HCT116 (cell line): ENCODE data around the gene OR13C4. TPM values are rescaled to one million over a fixed set of nuclear protein-coding genes. Genes with fewer than 3 reads are reported as not detected.

Experiments
- ATAC-seq: fragments of 200-7000 bp; cut with Tn5 transposase; 2 replicates; pipeline ENCODE4 v1.9.1; 2020; ENCODE audit warnings: mild to moderate bottlenecking, moderate library complexity
- BruUV-seq: library from RNA; stranded (reverse); fragments of 400-500 nt; replicated peaks from 2 replicates; lab custom pipeline; 2021; lab: Mats Ljungman, UMichigan
- CTCF ChIA-PET: fragments of 300-600 bp; sonication (Branson Sonifier 250); formaldehyde crosslinking; loops from one replicate; lab custom pipeline; 2021; ENCODE audit warnings: antibody characterized with exemption; lab: Charles Lee
- POLR2A ChIA-PET: fragments of 300-600, 350-600 bp; sonication (Branson Sonifier 250); formaldehyde crosslinking; loops from one replicate; lab custom pipeline; 2021; ENCODE audit warnings: antibody characterized with exemption; lab: Charles Lee
- RAD21 ChIA-PET, 2 experiments: fragments of 300-600 bp; sonication (Branson Sonifier 250); formaldehyde crosslinking; loops; one replicate each; lab custom pipeline; 2023; ENCODE audit warnings: low total read pairs in 2 of 2; ENCODE audit not compliant: uncharacterized antibody in 2 of 2, unreplicated experiment in 2 of 2, low non-redundant PET in 1 of 2; lab: Charles Lee
- DNase-seq: peaks from one replicate; pipeline ENCODE4 v3.0.0-alpha.2; 2010; ENCODE audit warnings: low read depth, low spot score
- H2AFZ ChIP-seq: fragments of 200-600 bp; shearing (Covaris generic), sonication (generic); 2 replicates; pipeline ENCODE4 v1.6.1; 2017; ENCODE audit warnings: low read depth, mixed run types, mixed read lengths, antibody characterized with exemption, low read length; ENCODE audit not compliant: poor library complexity, severe bottlenecking
- H3K27ac ChIP-seq: 2 replicates; pipeline ENCODE4 v1.5.1; 2012; ENCODE audit warnings: low read depth, low read length
- H3K27me3 ChIP-seq: fragments of 200-600 bp; sonication (generic); 2 replicates; pipeline ENCODE4 v1.6.1; 2016; ENCODE audit warnings: mixed run types, low read length, mixed read lengths; ENCODE audit not compliant: insufficient read depth
- H3K36me3 ChIP-seq, 2 experiments: fragments of 200-500 bp in 1 of 2; fragments of 200-600 bp in 1 of 2; sonication (Bioruptor generic) in 1 of 2; sonication (generic) in 1 of 2; 2 replicates each; pipeline versions ENCODE4 v1.5.1 to v1.6.1; 2014 to 2016; ENCODE audit warnings: low read length in 2 of 2, inconsistent platforms in 1 of 2, mixed read lengths in 1 of 2, mixed run types in 1 of 2; ENCODE audit not compliant: insufficient read depth in 2 of 2, control insufficient read depth in 1 of 2
- H3K4me1 ChIP-seq, 2 experiments: fragments of 200-600 bp in 1 of 2; sonication (generic) in 1 of 2; 2 replicates each; pipeline versions ENCODE4 v1.5.1 to v1.6.1; 2012 to 2017; ENCODE audit warnings: low read length in 2 of 2, inconsistent platforms in 1 of 2, mild to moderate bottlenecking in 1 of 2, mixed read lengths in 1 of 2, mixed run types in 1 of 2, moderate library complexity in 1 of 2; ENCODE audit not compliant: insufficient read depth in 2 of 2, control insufficient read depth in 1 of 2
- H3K4me2 ChIP-seq: fragments of 200-600 bp; sonication (generic); 2 replicates; pipeline ENCODE4 v1.6.1; 2017; ENCODE audit warnings: mixed run types, low read length, mixed read lengths
- H3K4me3 ChIP-seq, 2 experiments: fragments of 200-600 bp in 1 of 2; sonication (generic) in 1 of 2; replicated peaks in 1 of 2; 2 replicates each; pipeline ENCODE4 v1.5.1; 2011 to 2016; ENCODE audit warnings: low read length in 2 of 2, control low read depth in 1 of 2, low read depth in 1 of 2, mild to moderate bottlenecking in 1 of 2, mixed read lengths in 1 of 2, mixed run types in 1 of 2
- H3K79me2 ChIP-seq: fragments of 200-600 bp; sonication (generic); 2 replicates; pipeline ENCODE4 v1.6.1; 2017; ENCODE audit warnings: mild to moderate bottlenecking, mixed run types, low read length, moderate library complexity, mixed read lengths; ENCODE audit not compliant: insufficient read depth
- H3K9ac ChIP-seq: fragments of 200-600 bp; sonication (generic); 2 replicates; pipeline ENCODE4 v1.6.1; 2016; ENCODE audit warnings: low read length, mixed read lengths
- H3K9me2 ChIP-seq: fragments of 200-600 bp; sonication (generic), shearing (Covaris generic); 2 replicates; pipeline ENCODE4 v1.6.1; 2017; ENCODE audit warnings: mixed run types, mild to moderate bottlenecking, moderate library complexity; ENCODE audit not compliant: insufficient read depth
- H3K9me3 ChIP-seq, 2 experiments: fragments of 200-500 bp in 1 of 2; fragments of 200-600 bp in 1 of 2; sonication (Bioruptor generic) in 1 of 2; sonication (generic) in 1 of 2; 2 replicates each; pipeline ENCODE4 v1.6.1; 2014 to 2017; ENCODE audit warnings: low read length in 2 of 2, mixed read lengths in 2 of 2, inconsistent platforms in 1 of 2, low read depth in 1 of 2, mild to moderate bottlenecking in 1 of 2, mixed run types in 1 of 2, moderate library complexity in 1 of 2; ENCODE audit not compliant: control insufficient read depth in 1 of 2, insufficient read depth in 1 of 2
- H4K20me1 ChIP-seq: fragments of 200-600 bp; sonication (generic), shearing (Covaris generic); 2 replicates; pipeline ENCODE4 v1.6.1; 2017; ENCODE audit warnings: mixed run types, mild to moderate bottlenecking, moderate library complexity; ENCODE audit not compliant: insufficient read depth
- ELF1 ChIP-seq: IDR thresholded peaks from 2 replicates; pipeline ENCODE4 v1.6.1; 2012; ENCODE audit warnings: low read depth, borderline replicate concordance
- EZH2 ChIP-seq: fragments of 200-600 bp; sonication (generic); IDR thresholded peaks from 2 replicates; pipeline ENCODE4 v1.6.1; 2017; ENCODE audit warnings: antibody characterized with exemption, mixed run types
- JUND ChIP-seq: IDR thresholded peaks from 2 replicates; pipeline ENCODE4 v1.6.1; 2012
- RAD21 ChIP-seq: IDR thresholded peaks from 2 replicates; pipeline ENCODE4 v1.6.1; 2012; ENCODE audit warnings: low read depth, mild to moderate bottlenecking
- SIN3A ChIP-seq: IDR thresholded peaks from 2 replicates; pipeline ENCODE4 v1.6.1; 2012; ENCODE audit warnings: low read depth
- SP1 ChIP-seq: IDR thresholded peaks from 2 replicates; pipeline ENCODE4 v1.6.1; 2012; ENCODE audit warnings: low read depth
- SRF ChIP-seq: IDR thresholded peaks from 2 replicates; pipeline ENCODE4 v1.6.1; 2012; ENCODE audit warnings: low read depth
- TCF7L2 ChIP-seq: IDR thresholded peaks from 2 replicates; pipeline ENCODE4 v1.7.0; 2011; ENCODE audit warnings: borderline replicate concordance, inconsistent platforms; ENCODE audit not compliant: insufficient read depth, insufficient read length; ENCODE audit errors: extremely low read depth
- ZFX ChIP-seq: fragments of 450-650 bp; IDR thresholded peaks from 2 replicates; pipeline ENCODE4 v1.6.1; 2017
- ZNF274 ChIP-seq: fragments of 200-500 bp; sonication (Bioruptor generic); IDR thresholded peaks from 2 replicates; pipeline ENCODE4 v1.6.1; 2014; ENCODE audit warnings: mild to moderate bottlenecking, low read depth, low read length, inconsistent platforms
- intact Hi-C: fragments of 100-400 bp; cut with micrococcal nuclease; formaldehyde crosslinking; loops from 2 replicates; pipeline ENCODE4 v1.10.0; 2022
- total RNA-seq: library from RNA; stranded (reverse); gene quantifications from one replicate; pipeline ENCODE4 v1.2.1, GENCODE V29; 2021; ENCODE audit not compliant: unreplicated experiment
- TF ChIP-seq, protein P1 (sequence below), 3 experiments: fragments of 200-600 bp in 1 of 3; sonication (generic) in 1 of 3; IDR thresholded peaks in 2 of 3; conservative IDR thresholded peaks in 1 of 3; 2 replicates each; pipeline ENCODE4 v1.5.1; 2012 to 2017; ENCODE audit warnings: low read depth in 2 of 3, low read length in 2 of 3, antibody characterized with exemption in 1 of 3, borderline replicate concordance in 1 of 3, control low read depth in 1 of 3, mild to moderate bottlenecking in 1 of 3, mixed read lengths in 1 of 3, mixed run types in 1 of 3, moderate library complexity in 1 of 3; ENCODE audit not compliant: insufficient read depth in 1 of 3
- TF ChIP-seq, protein P2 (sequence below): IDR thresholded peaks from 2 replicates; pipeline ENCODE4 v1.6.1; 2011; ENCODE audit warnings: mild to moderate bottlenecking, low read length, moderate library complexity; ENCODE audit not compliant: insufficient replicate concordance; ENCODE audit errors: extremely low read depth
- TF ChIP-seq, protein P3 (sequence below): IDR thresholded peaks from 2 replicates; pipeline ENCODE4 v1.6.1; 2012; ENCODE audit warnings: low read depth

The OR13C4 gene
- total RNA-seq, 1 experiment from 2014 or later, result not detected

- ChIA-PET RAD21 (no interaction called here), POLR2A (no interaction called here), CTCF (interaction anchor here (0.7 to 1.1 kb wide), 2 partner anchors 18 to 249 kb away, joined by 4 read pairs; no protein-coding TSS in a partner anchor)
- no peaks in the 10 kb centered on the region for H3K4me1 ChIP-seq
- no peak overlapping the region for H2AFZ ChIP-seq
- no peak overlapping the region for H3K4me3 ChIP-seq
- no TSS peak for BruUV-seq
- DNase-seq (no peak), ATAC-seq (0 out of 2 replicates have a peak, but pooled peaks have one; percentile 36)
- TF ChIP-seq, protein P1, sequence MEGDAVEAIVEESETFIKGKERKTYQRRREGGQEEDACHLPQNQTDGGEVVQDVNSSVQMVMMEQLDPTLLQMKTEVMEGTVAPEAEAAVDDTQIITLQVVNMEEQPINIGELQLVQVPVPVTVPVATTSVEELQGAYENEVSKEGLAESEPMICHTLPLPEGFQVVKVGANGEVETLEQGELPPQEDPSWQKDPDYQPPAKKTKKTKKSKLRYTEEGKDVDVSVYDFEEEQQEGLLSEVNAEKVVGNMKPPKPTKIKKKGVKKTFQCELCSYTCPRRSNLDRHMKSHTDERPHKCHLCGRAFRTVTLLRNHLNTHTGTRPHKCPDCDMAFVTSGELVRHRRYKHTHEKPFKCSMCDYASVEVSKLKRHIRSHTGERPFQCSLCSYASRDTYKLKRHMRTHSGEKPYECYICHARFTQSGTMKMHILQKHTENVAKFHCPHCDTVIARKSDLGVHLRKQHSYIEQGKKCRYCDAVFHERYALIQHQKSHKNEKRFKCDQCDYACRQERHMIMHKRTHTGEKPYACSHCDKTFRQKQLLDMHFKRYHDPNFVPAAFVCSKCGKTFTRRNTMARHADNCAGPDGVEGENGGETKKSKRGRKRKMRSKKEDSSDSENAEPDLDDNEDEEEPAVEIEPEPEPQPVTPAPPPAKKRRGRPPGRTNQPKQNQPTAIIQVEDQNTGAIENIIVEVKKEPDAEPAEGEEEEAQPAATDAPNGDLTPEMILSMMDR (IDR thresholded peaks at IDR 0.05 in 2 of 3, conservative IDR thresholded peaks at IDR 0.05 in 1 of 3; ENCODE audit: borderline replicate concordance in 1 of 3, insufficient read depth in 1 of 3, low read depth in 2 of 3, low read length in 2 of 3), result peak in 2 of 3 experiments; percentile 10 to 19; a peak in 2 of 6 replicates
- no peak for TF ChIP-seq EZH2
- TF ChIP-seq RAD21, result peak; percentile 36
- H3K9me3 ChIP-seq, result no peaks in the 10 kb centered on the region
- intact Hi-C loops, result loop anchor here (2.0 kb wide), 1 partner anchor 188 kb away; no protein-coding TSS in a partner anchor
- H3K27ac ChIP-seq, result no peak overlapping the region
- H3K4me2 ChIP-seq, result no peak overlapping the region
- H3K9ac ChIP-seq, result no peak overlapping the region
- H3K9me2 ChIP-seq, result no peaks in the 10 kb centered on the region
- no peaks in the 10 kb centered on the region for H3K27me3 ChIP-seq
- no peaks in the 10 kb centered on the region for H3K36me3 ChIP-seq
- H3K79me2 ChIP-seq, result no peaks in the 10 kb centered on the region
- no peaks in the 10 kb centered on the region for H4K20me1 ChIP-seq
Measured at GRCh38 chr9:104494808-104495207, 32.2 kb downstream of the OR13C4 start.

DNA sequence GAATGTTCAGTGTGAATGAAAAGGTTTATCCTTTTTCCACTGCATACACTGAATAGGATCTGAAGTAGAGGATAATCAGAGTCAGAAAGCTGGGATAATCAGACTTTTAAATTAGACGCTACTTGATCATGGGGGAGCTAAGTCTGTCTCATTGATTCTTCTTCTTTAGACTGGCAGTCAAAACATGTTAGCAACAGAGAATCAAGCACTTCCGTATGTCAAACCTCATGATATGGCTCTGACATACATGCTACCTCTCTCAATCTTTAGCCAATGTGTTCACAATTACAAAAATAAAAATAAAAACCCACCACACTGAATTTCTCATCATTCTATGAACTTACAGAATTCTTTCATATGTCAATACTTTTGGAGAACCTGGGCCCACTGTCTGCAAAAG is 42.0 kb downstream of the OR13C4 start:
- RAD21 ChIA-PET, result no interaction called here
- H3K36me3 ChIP-seq, result no peaks in the 10 kb centered on the region
- H2AFZ ChIP-seq, result no peak overlapping the region
- no peaks in the 10 kb centered on the region for H4K20me1 ChIP-seq
- intact Hi-C loops, result no loop called here
- ATAC-seq (no peak), DNase-seq (no peak)
- no peak overlapping the region for H3K4me3 ChIP-seq
- no peak overlapping the region for H3K4me2 ChIP-seq
- POLR2A ChIA-PET, result no interaction called here
- no peaks in the 10 kb centered on the region for H3K4me1 ChIP-seq
- no peaks in the 10 kb centered on the region for H3K9me2 ChIP-seq
- no peaks in the 10 kb centered on the region for H3K27me3 ChIP-seq
- no peaks in the 10 kb centered on the region for H3K9me3 ChIP-seq
- BruUV-seq, result no TSS peak
- H3K9ac ChIP-seq, result no peak overlapping the region
- no peak overlapping the region for H3K27ac ChIP-seq
- CTCF ChIA-PET, result no interaction called here
- H3K79me2 ChIP-seq, result no peaks in the 10 kb centered on the region
- TF ChIP-seq, protein P2, sequence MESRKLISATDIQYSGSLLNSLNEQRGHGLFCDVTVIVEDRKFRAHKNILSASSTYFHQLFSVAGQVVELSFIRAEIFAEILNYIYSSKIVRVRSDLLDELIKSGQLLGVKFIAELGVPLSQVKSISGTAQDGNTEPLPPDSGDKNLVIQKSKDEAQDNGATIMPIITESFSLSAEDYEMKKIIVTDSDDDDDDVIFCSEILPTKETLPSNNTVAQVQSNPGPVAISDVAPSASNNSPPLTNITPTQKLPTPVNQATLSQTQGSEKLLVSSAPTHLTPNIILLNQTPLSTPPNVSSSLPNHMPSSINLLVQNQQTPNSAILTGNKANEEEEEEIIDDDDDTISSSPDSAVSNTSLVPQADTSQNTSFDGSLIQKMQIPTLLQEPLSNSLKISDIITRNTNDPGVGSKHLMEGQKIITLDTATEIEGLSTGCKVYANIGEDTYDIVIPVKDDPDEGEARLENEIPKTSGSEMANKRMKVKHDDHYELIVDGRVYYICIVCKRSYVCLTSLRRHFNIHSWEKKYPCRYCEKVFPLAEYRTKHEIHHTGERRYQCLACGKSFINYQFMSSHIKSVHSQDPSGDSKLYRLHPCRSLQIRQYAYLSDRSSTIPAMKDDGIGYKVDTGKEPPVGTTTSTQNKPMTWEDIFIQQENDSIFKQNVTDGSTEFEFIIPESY, result no peak
- TF ChIP-seq SP1 (no peak), SRF (no peak), SIN3A (no peak), ZNF274 (no peak), ZFX (no peak), TCF7L2 (no peak), ELF1 (no peak), RAD21 (no peak), JUND (no peak)
- TF ChIP-seq, protein P3, sequence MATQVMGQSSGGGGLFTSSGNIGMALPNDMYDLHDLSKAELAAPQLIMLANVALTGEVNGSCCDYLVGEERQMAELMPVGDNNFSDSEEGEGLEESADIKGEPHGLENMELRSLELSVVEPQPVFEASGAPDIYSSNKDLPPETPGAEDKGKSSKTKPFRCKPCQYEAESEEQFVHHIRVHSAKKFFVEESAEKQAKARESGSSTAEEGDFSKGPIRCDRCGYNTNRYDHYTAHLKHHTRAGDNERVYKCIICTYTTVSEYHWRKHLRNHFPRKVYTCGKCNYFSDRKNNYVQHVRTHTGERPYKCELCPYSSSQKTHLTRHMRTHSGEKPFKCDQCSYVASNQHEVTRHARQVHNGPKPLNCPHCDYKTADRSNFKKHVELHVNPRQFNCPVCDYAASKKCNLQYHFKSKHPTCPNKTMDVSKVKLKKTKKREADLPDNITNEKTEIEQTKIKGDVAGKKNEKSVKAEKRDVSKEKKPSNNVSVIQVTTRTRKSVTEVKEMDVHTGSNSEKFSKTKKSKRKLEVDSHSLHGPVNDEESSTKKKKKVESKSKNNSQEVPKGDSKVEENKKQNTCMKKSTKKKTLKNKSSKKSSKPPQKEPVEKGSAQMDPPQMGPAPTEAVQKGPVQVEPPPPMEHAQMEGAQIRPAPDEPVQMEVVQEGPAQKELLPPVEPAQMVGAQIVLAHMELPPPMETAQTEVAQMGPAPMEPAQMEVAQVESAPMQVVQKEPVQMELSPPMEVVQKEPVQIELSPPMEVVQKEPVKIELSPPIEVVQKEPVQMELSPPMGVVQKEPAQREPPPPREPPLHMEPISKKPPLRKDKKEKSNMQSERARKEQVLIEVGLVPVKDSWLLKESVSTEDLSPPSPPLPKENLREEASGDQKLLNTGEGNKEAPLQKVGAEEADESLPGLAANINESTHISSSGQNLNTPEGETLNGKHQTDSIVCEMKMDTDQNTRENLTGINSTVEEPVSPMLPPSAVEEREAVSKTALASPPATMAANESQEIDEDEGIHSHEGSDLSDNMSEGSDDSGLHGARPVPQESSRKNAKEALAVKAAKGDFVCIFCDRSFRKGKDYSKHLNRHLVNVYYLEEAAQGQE, result no peak
